Astrocyte of the spinal cord (primary cell): Measurements from ENCODE around the gene BPIFB1.

ENCODE experiments used
- DNase-seq: peaks from one replicate; pipeline ENCODE4 v3.0.0; 2011; ENCODE audit warnings: low read depth, low spot score
- H3K4me3 ChIP-seq: 2 replicates; pipeline ENCODE4 v1.5.1; 2011; ENCODE audit warnings: low read depth, mild to moderate bottlenecking, low read length, moderate library complexity
- in situ Hi-C: cut with HindIII; loops from 2 replicates; pipeline ENCODE4 v1.10.0; 2017; ENCODE audit warnings: low sequenced_read_pairs
- TF ChIP-seq, protein P1 (sequence below): IDR thresholded peaks from 2 replicates; pipeline ENCODE4 v1.5.1; 2012; ENCODE audit warnings: low read depth, mild to moderate bottlenecking, low read length, inconsistent platforms

BPIFB1 gene

DNA sequence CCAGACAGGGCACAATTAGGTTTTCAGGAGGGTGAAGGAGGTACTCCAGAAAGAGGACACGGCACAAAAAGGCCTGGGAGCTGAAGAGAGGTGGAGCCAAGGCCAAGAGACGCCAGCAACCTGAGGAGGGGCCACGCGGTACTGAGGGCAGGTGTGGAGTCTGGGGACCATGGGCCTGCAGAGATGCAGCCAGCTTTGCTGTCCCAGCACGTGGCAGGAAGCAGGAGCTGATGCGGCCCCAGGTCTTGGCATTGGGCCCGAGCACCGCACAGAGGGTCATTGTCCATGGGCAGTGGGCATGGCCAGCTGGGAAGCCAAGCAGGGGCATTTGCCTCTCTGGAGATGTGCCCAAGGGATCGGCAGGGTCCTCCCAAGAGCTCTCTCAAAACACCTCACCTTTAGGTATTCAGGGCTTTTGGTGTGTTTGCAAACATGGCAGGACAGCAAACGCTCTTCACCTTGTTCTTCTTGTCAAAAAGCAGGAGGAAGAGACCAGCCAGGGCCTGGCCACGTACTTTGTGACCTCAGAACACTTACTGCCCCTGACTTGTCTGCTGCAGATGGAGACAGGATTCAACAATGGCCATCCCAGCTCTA, 1.4 kb upstream of the BPIFB1 start:
- TF ChIP-seq, protein P1, sequence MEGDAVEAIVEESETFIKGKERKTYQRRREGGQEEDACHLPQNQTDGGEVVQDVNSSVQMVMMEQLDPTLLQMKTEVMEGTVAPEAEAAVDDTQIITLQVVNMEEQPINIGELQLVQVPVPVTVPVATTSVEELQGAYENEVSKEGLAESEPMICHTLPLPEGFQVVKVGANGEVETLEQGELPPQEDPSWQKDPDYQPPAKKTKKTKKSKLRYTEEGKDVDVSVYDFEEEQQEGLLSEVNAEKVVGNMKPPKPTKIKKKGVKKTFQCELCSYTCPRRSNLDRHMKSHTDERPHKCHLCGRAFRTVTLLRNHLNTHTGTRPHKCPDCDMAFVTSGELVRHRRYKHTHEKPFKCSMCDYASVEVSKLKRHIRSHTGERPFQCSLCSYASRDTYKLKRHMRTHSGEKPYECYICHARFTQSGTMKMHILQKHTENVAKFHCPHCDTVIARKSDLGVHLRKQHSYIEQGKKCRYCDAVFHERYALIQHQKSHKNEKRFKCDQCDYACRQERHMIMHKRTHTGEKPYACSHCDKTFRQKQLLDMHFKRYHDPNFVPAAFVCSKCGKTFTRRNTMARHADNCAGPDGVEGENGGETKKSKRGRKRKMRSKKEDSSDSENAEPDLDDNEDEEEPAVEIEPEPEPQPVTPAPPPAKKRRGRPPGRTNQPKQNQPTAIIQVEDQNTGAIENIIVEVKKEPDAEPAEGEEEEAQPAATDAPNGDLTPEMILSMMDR = no peak
- no peak for DNase-seq
- in situ Hi-C loops = no loop called here
- H3K4me3 ChIP-seq = no peak overlapping the region

DNA sequence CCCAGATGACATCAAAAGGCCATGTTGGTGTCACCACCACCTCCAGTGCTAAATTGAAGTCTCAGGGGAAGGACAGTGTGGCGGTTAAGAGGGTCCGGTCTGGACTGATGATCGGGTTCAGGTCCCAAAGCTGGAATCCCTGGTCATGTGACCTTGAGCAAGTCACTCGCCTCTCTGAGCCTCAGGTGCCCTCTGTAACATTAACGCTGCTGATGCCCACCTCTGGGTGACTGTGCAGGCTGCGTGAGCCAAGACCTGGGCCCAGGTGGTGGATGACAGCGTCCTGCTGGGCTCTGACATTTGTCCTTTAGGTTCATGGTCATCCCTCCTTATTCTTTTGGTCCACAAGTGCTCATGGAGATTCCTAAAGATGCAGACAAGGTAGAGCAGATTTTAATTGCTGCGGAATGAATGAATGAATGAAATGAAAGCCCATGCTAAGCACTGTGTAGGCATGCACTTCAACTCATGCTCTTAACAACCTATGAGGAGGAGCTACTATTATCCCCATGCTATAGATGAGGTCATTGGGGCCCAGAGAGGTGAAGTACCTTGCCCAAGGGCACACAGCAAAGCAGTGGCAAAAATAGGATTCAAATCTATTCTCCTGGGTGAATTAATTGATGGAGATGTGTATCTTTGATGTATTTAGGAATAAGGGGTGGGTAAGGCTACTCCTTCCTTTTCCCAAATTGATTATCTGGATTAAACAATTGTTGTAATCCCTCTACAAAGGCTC, 649 bp upstream of the BPIFB1 start:
- no peak overlapping the region for H3K4me3 ChIP-seq
- no peak for DNase-seq
- in situ Hi-C loops = no loop called here
- TF ChIP-seq, protein P1 = no peak

DNA sequence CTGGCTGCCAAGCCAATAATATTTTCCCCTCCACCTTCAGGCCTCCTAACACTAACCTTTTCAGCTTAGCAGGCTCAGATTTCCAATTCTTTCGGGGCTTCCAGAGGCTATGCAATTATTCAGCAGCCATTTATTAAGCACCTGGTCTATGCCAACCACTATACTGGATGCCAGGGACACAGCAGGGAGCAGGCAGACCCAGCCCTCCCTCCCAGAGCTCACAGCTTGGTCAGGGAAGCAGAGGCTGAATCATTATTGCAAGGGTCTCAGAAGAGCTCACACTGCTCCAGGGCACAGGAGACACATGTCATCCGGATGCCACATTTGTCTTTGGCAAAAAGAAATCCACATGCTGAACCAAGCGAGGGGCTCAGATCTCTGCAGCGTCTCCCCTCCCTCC, 1.3 kb downstream of the BPIFB1 start:
- DNase-seq = no peak
- TF ChIP-seq, protein P1 = no peak
- no peak overlapping the region for H3K4me3 ChIP-seq
- in situ Hi-C loops = no loop called here

DNA sequence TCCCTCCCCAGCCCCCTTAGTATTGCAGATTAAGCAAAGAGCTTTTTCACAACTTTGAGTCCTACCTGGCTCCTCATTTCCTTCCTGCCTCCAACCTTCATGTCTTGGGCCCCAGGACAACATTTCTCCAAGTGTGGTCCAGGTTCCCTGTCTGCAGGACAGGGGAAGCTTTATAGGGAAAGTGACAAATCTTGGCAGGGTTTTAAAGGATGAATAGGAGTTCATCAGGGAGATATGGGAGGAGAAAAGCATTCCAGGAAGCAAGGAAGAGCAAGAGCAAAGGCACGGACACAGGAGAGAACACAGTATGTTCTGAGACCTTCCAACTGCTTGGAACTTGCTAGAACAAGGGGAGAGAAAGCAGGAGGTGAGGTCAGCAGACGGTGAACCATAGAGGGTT, 1.9 kb downstream of the BPIFB1 start:
- no peak for DNase-seq
- TF ChIP-seq, protein P1 = no peak
- H3K4me3 ChIP-seq = no peak overlapping the region
- in situ Hi-C loops = no loop called here

DNA sequence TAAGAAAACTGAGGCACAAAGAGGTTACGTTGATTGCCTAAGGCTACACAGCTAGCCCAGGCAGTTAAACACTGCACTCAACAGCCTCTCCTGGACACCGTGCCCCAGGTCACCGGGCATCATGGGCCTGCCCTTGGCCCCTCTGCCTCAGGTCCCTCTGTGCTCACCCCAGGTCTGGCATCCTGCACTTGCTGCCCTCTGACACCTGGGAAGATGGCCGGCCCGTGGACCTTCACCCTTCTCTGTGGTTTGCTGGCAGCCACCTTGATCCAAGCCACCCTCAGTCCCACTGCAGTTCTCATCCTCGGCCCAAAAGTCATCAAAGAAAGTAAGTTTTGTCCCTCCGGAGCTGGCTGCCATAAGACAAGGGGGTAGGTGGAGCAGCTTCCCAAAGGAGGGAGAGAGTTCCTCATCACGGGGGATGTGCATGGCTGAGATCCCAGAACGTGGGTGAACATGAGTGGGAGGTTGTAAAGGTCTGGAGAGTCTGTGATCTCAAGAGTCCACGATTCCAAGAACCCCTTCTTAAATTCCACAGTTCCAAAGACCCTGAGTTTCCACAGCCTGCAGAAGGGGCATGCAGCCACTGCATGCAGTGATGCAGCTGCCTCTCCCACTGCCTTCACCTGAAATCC, 3.0 kb downstream of the BPIFB1 start:
- TF ChIP-seq, protein P1 = no peak
- in situ Hi-C loops = no loop called here
- no peak overlapping the region for H3K4me3 ChIP-seq
- no peak for DNase-seq

DNA sequence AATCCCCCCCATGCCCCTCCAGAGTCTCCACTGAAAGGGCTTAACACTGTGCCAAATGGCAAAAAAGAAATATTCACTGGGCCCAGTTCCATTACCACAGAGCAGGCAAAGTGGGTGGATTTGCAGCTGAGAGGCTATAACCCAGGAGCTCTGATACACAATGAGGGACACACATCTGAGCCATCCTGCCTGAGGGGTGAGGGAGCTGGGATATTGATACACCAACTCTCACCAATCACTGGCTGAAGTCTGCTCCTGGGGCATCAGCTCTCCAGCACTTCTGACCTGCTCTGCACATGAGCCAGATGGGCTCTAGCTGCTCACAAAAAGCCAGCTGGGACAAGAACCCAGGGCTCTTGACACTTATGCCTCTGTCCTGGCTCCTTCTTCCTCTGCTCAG, 4.9 kb downstream of the BPIFB1 start:
- DNase-seq = no peak
- no peak overlapping the region for H3K4me3 ChIP-seq
- in situ Hi-C loops = no loop called here
- TF ChIP-seq, protein P1 = no peak
